GM23248 (cell line): Measurements from ENCODE around the gene CCDC24.

Experiments used
- EZH2 ChIP-seq: fragments of 200-600 bp; sonication (generic); IDR thresholded peaks from 2 replicates; pipeline ENCODE4 v1.6.1; 2018; ENCODE audit warnings: antibody characterized with exemption, mild to moderate bottlenecking; ENCODE audit not compliant: insufficient read depth, poor library complexity, severe bottlenecking
- EZH2phosphoT487 ChIP-seq: fragments of 200-600 bp; sonication (generic); IDR thresholded peaks from 2 replicates; pipeline ENCODE4 v1.6.1; 2018; ENCODE audit warnings: antibody characterized with exemption, moderate library complexity, mild to moderate bottlenecking, low read depth; ENCODE audit not compliant: insufficient read depth

DNA sequence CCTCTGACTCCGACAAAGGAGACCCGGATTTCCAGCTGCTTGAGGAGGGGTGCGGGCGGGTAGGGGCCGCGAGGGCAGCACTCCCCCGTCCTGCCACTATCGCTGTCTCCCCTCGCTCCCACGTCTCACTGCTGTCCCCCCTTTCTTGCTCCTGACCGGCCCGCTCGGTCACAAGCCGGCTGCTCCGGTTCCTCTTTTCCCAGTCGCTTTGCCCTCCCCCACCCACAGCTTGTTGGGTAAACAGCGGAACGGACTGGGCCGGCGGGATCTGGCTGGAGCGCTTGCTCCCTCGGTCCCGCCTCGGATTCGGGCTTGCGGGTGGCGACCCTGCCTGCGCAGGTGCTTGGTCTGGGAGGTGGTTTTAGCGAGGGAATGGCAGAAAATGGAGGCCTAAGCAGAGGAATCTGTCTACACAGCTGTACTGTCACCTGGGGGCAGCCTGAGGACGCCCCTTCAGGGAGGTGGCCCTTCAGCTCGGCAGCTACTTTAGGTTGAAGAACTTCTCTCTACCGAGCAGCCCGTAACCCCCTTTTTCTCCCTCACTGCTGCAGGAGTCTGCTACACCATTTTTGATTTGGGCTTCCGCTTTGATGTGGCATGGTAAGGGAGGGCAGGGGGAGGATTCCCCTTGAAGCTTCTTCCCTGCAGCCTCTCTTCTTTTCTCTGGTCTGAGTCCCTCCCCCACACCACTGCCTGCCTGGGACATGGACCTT lies 16.0 kb upstream of the CCDC24 start:
- TF ChIP-seq EZH2 (no peak), EZH2phosphoT487 (no peak)
